ENCODE results near the gene TRIM65.
A peak's percentile ranks its signal among the peaks of the same experiment; 100 is the strongest.
"Not testable (repeated sequence)": the region's sequence is repeated elsewhere in the genome, so short reads cannot be mapped to it uniquely, and the experiment has no call there.

Gene TRIM65

GRCh38 chr17:75861927-75862317, 34.8 kb downstream of the TRIM65 start:
- no peak for TF ChIP-seq CTCF (IDR thresholded peaks at IDR 0.05; ENCODE audit: insufficient read depth, missing control alignments)
- DNase-seq (ENCODE audit: insufficient read length, low spot score) (no peak), FAIRE-seq (no peak)

- not testable (repeated sequence) for DNase-seq (ENCODE audit: insufficient read length, low spot score); FAIRE-seq
Observed at GRCh38 chr17:75859358-75859757, 37.4 kb downstream of the TRIM65 start.

- DNase-seq (ENCODE audit: insufficient read length, low spot score): no peak
- TF ChIP-seq CTCF (IDR thresholded peaks at IDR 0.05; ENCODE audit: insufficient read depth, missing control alignments): no peak
- no peak for FAIRE-seq
Observed at GRCh38 chr17:75856062-75856756, 40.5 kb downstream of the TRIM65 start.

- DNase-seq (ENCODE audit: insufficient read length, low spot score) (peak; percentile 98), FAIRE-seq (no peak)
- TF ChIP-seq CTCF (IDR thresholded peaks at IDR 0.05; ENCODE audit: insufficient read depth, missing control alignments): peak; percentile 44
Observed at GRCh38 chr17:75855310-75856061, 41.3 kb downstream of the TRIM65 start, which contains the start of gene WBP2. Gene WBP2 (minus strand): TSS chr17:75855335. CDS start chr17:75855297, 38 bp downstream.

- DNase-seq (ENCODE audit: insufficient read length, low spot score): no peak
- no peak for FAIRE-seq
- TF ChIP-seq CTCF (IDR thresholded peaks at IDR 0.05; ENCODE audit: insufficient read depth, missing control alignments): no peak
Observed at GRCh38 chr17:75854881-75855309, 41.9 kb downstream of the TRIM65 start.

GRCh38 chr17:75854101-75854748, 42.5 kb downstream of the TRIM65 start:
- DNase-seq (ENCODE audit: insufficient read length, low spot score): no peak
- FAIRE-seq: no peak
- no peak for TF ChIP-seq CTCF (IDR thresholded peaks at IDR 0.05; ENCODE audit: insufficient read depth, missing control alignments)

- FAIRE-seq (no peak), DNase-seq (ENCODE audit: insufficient read length, low spot score) (no peak)
- no peak for TF ChIP-seq CTCF (IDR thresholded peaks at IDR 0.05; ENCODE audit: insufficient read depth, missing control alignments)
Observed at GRCh38 chr17:75853433-75853832, 43.3 kb downstream of the TRIM65 start.

- not testable (repeated sequence) for DNase-seq (ENCODE audit: insufficient read length, low spot score); FAIRE-seq
Observed at GRCh38 chr17:75851693-75851991, 45.1 kb downstream of the TRIM65 start.

Data from D721Med (cell line).